Non-pigmented ciliary epithelial cell (primary cell): ENCODE measurements around the gene CHODL.

Experiments used
- DNase-seq: peaks from one replicate; pipeline ENCODE4 v3.0.0-alpha.2; 2010; ENCODE audit warnings: low read depth

CHODL gene

DNA sequence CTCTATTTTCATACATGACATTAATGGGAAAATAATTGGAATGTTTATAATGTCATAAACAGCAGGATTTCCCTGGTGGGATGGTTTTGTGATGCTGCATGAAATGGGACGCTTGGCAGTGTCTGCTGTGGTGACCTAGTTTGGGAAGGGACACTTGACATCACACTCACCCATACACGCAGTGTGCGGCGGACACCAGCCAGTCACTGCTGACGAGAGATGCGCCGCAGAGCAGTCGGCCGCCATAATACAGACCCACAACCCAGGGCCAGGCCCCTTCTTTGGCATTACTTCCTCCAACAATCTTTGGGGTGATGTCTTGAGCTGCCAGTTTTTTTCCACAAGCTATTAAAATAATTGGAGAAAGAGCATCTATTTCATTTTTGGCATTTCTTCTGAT, 49.5 kb downstream of the CHODL start:
- DNase-seq = no peak

DNA sequence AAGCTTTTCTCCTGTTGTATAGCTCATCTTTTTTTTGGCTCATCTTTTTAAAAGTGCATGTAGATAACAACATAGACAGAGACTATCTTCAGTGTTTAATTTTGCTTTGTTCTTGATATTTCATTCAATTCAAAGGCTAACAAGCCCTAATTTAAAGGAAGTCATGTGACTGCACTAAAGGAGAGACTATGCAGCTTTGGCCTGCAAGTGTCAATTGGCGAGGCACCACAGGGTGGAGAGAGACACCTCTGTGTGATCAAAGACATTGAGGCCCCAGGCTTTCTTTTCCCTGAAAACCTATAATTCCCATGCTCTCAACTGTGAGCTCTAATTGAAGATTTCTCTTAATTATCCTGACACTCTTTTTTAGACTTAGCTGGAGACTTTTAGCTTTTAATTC, 53.6 kb downstream of the CHODL start:
- no peak for DNase-seq
